DMS153 treated with DMSO at 0.1 percent for 48 hours (cell line): ENCODE results near the gene L2HGDH.

Source experiments
- DNase-seq: peaks from one replicate; lab custom pipeline; 2025; ENCODE audit not compliant: unreplicated experiment; lab: John Stamatoyannopoulos, UW

L2HGDH gene

DNA sequence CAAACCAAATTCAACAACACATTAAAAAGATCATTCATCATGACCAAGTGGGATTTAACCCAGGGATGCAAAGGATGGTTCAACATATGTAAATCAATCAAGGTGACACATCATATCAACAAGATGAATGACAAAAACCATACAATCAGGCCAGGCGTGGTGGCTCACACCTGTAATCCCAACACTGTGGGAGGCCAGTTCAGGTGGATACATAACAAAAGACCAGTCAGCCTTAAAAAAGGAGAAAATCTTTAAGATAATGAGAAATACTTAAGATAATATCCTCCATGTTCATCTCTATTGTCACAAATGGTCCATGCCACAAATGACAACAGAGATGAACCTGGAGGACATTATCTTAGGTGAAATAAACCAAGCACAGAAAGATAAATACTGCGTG lies 12.4 kb downstream of the L2HGDH start:
- DNase-seq = no peak

DNA sequence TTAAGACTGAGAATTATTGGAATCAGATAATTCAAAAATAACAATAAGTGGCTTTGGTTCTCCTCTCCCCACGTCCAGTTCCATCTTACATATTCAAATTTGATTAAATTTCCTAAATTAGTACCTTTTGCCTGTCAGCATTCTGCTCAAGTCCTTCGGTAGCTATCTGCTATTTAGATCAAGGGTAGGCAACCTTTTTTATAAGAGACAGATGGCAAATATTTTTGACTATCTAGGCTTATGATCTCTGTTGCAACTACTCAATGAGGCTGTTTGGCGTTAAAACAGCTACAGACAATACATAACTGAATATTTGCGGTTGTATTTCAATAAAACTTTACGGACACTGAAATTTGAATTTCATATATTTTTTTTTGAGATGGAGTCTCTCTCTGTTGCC lies 21.7 kb downstream of the L2HGDH start:
- no peak for DNase-seq

GRCh38 chr14:50288146-50288545 lies 23.9 kb downstream of the L2HGDH start:
- DNase-seq = no peak

GRCh38 chr14:50285861-50286260 lies 26.2 kb downstream of the L2HGDH start:
- no peak for DNase-seq

GRCh38 chr14:50272498-50272897 lies 39.5 kb downstream of the L2HGDH start:
- no peak for DNase-seq

GRCh38 chr14:50270932-50271331 lies 41.1 kb downstream of the L2HGDH start:
- DNase-seq = no peak

DNA sequence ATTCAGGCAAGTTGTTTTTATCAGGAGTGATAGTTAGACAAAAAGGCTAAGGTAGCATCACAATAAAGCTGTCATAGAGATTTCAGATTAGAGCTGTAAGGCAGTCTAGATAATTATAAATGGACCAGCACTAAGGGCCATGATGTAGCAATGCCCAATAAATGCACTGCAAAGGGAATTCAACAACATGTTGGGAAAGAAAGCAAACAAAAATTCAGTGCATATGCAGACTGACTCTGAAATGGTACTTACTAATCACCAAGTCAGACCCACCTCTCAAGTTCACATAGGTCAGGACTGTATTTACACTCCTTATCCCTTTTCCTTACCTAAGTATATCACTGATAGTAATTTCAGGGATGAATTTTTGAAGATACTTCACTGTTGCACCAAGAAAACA lies 47.0 kb downstream of the L2HGDH start:
- DNase-seq = no peak

DNA sequence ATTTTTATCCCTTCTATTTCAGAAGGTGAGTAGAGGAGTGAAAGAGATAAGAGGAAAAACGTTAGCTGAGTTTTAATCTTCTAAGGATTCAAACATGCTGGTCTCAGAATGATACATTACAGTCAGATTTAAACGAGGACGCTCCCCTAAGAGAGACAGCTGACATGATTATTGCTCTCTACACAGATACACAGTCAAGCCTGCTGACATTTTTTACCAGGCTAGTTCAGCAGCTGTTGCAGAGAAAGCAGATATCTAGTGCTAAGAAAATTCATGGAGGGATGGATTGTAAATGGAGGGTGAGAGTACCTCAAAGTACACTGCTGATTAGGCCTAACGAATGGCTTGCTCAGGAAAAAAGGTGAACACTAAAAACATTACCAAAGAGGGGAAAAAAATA lies 48.7 kb downstream of the L2HGDH start:
- DNase-seq = no peak

DNA sequence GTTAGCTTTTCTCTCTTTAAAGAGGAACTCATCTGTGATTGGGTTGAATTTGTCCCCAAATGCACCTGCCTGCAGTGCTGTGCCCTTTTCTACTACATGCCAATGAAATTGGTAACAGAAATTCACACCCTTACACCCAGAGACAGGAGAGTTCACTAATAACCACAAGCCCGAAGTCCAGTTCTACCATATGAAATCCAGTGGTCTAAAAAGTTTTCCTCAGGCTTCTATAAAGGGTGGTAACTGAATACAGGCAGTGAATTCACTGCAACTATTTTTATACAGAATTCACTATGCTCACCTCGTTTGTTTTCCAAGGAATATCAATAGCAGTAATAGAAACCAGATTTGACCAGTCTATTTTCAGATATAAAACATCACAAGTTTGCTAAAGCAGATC lies 49.2 kb downstream of the L2HGDH start:
- DNase-seq = no peak

DNA sequence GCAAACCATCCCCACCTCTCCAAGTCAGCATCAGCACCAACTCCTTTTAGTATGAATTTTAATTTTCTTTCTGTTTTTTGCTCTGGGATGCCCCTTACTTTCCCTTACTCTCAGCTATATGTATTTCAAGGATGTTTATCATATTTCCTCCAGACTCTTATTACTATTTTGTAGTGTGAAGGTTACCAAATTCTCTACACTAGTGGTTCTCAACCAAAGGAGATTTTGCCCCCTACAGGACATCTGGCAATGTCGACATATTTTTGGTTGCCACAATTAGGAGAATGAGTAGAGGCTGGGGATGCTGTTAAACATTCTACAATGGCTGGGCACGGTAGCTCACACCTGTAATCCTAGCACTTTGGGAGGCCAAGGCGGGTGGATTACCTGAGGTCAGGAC lies 51.5 kb downstream of the L2HGDH start:
- DNase-seq = no peak

DNA sequence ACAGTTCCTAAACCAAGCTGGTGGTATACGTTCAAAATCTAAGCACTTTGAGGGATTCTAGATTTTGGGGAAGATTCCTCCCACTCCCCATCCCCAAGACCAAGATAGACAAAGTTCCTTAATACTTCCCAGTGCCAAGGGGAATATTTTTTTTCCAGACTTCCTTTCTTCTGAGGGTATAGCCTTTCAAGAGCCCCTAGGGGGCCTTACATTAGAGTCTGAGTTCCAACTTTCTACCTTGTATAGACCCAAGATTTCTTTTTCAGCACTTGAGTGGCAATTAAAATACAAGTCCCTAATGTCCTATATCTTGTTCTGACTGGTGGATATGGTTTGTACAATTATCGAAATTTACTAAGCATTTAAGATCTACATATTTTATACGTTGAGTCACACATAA lies 52.0 kb downstream of the L2HGDH start:
- DNase-seq = no peak

DNA sequence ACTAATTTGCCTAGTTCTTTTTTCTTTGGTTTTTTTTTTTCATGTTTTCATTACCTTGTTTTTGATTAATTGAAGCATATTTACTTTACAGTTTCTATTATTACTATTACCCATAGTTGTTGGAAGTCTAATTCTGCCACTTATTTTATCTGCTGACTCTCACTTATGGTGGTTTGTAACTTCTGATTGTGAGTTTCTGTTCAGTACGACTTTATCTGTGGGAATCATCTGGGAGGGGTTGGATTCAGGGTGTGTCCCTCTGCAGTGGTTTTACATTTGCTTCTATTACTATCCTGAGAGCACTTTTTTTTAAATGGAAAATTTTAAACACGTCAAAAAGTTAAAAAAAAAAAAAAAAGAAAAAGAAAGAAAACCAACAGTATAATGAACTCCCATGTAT lies 54.3 kb downstream of the L2HGDH start:
- no peak for DNase-seq

GRCh38 chr14:50254248-50254647 lies 57.8 kb downstream of the L2HGDH start:
- DNase-seq = no peak

- no peak for DNase-seq
Observed at GRCh38 chr14:50249136-50249775, 62.8 kb downstream of the L2HGDH start.

- no peak for DNase-seq
Observed at GRCh38 chr14:50247245-50247644, 64.8 kb downstream of the L2HGDH start.

DNA sequence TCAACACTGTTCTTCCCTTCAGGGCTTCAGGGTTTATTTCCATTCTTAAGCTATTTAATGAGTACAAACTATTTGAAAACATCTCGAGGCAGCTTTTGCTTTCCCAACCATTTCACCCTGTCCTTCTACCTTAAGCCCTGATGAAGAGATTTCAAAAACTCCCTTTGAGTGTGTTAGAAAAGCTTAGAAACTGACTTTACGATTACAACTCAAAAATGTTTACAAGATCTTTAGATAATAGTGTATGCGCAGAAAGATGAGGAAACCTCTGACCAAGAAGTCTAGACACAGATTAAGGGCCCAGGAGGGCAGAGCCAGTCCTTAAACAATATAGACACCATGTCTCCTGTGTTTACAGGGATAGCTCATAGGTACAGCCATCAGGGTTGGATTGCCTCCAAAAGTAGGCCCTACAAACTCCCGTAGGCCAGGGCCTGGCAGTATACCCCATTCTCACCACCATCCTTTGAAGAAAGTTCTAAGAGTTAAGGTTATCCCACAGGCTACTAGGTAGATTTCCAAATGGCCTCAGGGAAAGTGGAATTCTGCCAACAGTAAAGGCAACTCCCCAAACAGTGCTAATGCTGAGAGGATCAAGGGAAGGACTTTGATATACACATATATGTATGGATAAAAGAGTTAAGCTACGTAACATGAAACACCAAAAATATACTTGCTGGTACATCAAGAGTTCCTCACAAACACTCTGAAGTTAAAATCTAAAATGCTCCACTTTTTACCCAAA lies 69.3 kb downstream of the L2HGDH start:
- DNase-seq = no peak

DNA sequence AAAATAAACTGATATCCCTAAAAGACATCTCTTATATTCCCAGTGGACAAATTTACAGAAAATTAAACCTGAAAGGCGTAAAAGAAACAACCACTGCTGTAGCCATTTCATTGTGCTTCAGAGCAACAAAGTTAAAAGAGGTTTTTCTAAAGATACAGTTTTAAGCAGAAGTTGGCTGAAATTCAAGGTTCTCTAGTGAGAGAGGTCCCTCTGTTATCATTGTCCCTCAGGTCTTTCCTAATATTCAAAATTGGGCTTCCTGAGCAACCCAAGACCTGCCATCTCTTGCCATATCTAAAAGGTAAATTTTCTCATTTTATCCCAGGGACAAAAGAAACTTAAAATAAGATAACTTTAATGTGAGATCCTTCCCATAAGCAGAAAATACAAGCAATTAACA lies 69.9 kb downstream of the L2HGDH start:
- no peak for DNase-seq

GRCh38 chr14:50237427-50237826 lies 74.6 kb downstream of the L2HGDH start:
- no peak for DNase-seq

DNA sequence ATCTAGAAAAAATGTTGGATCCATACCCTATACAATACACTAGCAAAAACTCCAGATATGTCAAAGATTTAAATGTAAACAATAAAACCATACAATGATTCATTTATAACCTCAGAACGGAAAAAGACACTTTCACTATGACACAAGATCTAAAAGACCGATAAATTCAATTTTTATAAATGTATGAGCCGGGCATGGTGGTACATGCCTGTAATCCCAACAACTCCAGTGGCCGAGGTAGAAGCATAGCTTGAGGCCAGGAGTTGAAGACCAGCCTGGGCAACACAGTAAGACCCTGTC lies 78.1 kb downstream of the L2HGDH start:
- DNase-seq = no peak

GRCh38 chr14:50233166-50233950 lies 78.7 kb downstream of the L2HGDH start:
- no peak for DNase-seq

DNA sequence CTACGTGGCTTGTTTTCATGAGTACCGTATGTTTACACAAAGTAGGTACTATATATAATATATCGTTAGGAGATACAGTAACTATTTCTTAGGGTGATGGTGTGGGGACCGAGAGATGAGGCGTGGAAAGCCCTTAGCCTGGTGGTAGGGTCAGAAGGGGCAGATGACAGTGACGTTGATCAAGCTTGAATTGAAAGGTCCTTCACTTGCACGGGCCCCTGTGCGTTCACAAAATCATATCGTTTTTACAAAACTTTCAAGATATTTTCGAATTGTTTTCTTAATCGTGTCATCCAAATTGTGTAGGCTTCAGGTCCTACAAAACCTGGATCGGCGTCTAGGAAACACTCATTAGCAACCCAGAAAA lies 79.8 kb downstream of the L2HGDH start:
- DNase-seq = no peak

- peak; percentile 72 for DNase-seq
Observed at GRCh38 chr14:50231475-50232275, 80.4 kb downstream of the L2HGDH start, which contains the start of gene SOS2. TSS of gene SOS2 (minus strand) at chr14:50231578. CDS start at chr14:50231283, 295 bp downstream.
